HG03520 (cell line): ENCODE measurements around the gene ZNF511.

Experiments used
- ATAC-seq: cut with Tn5 transposase; IDR thresholded peaks from one replicate; pipeline ENCODE4 v1.9.1; 2021; ENCODE audit warnings: mild to moderate bottlenecking, moderate library complexity; ENCODE audit not compliant: unreplicated experiment

Gene ZNF511

DNA sequence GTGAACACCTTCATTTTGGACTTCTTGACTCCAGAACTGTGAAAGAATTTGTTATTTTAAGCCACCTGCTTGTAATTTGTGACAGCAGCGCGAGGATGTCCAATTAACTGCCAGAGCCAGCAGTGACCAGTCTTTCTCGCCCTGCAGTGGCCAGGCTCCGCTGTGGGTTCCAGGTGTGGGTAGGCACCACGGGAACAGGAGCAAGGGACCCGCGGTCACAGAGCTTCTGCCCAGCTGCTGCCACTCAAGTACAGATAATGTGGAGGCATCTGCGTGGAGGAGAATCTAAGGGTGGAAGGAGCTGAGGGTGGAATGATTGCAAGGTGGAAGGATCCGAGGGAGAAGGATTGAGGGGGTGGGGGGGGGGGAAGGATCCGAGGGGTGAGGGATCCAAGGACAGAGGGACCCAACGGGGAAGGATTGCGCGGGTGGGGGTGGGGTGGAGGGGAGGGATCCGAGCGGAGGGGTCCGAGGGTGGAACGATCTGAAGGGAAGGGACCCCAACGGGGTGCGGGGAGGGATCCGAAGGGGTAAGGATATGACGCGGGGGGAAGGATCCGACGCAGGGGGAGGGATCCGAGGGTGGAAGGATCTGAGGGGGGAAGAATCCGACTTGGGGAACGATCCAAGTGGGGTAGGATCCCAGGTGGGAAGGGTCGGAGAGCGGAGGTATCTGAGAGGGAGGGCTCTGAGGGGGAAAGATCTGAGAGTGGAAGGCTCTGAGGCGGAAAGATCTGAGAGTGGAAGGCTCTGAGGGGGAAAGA, 24.4 kb downstream of the ZNF511 start:
- ATAC-seq, result no peak

DNA sequence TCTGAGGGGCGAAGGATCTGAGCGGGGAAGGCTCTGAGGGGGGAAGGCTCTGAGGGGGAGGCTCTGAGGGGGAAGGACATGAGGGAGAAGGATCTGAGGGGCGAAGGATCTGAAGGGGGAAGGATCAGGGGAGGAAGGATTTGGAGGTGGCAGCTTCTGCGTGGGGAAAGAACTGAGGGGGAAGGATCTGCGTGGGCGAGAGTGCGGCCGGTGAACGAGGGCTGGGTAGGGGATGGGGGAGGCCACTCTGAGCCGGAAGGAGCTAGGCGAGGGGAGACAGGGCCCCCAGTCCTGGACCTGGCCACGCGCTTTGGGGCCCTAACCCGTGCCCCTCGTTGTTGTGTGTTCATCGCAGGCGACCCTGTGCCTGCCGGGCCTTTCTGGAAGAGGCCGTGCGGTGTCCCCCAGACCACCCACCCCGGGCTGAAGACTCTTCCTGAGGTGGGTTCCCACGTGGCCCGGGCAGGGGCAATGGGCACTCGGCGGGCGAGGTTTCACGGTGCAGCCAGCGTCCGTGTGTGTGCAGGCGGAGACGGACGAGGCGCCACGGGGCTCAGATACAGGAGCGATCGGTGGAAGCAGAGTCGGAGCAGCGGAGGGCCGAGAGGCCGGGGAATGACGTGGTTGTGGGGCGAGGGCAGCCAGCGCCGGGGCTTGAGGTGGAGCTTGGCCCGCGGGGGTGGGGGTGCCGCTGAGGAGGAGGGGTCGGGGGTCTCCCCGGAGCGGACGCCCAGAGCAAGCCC, 26.0 kb downstream of the ZNF511 start:
- no peak for ATAC-seq

DNA sequence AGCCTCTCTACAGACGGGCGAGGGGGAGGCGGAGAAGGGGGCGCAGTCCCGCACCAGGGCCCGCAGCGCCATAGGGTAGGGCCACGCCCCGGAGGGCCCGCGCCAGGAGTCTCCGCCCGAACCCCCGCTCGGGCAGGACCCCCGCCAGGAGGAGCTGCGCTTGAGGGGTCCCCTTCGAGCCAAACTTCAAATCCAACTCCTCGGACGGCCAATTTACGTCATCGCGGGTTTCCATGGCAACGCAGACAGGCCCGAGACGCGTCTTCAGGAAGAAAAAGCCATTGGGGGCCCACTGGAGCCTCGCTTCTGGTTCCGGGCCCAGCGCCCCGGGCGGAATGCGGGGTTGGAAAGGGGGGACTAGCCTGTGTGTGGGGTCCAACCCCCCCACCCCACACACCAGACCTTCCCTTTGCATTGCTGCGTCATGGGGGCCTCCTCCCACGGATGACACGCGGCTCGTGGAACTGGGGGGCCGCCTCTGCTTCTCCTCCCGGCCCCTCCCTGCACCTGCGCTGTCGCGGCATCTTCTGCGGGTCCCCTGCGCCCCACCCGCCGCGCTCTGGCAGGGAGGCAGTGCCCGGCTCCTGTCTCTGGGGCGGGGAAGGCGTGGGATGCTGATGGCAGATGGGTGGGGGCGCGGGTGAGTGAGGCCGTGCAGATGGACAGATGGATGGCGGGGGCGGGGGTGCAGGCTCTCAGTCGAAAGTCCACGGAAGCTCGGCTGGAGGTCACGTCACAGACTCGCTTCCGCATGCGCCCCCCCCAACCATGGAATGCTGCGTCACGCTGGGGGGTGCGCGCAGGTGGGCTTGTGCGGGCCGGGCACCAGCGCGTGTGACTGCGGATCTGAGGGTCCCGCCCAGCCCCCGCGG, 26.8 kb downstream of the ZNF511 start:
- no peak for ATAC-seq

DNA sequence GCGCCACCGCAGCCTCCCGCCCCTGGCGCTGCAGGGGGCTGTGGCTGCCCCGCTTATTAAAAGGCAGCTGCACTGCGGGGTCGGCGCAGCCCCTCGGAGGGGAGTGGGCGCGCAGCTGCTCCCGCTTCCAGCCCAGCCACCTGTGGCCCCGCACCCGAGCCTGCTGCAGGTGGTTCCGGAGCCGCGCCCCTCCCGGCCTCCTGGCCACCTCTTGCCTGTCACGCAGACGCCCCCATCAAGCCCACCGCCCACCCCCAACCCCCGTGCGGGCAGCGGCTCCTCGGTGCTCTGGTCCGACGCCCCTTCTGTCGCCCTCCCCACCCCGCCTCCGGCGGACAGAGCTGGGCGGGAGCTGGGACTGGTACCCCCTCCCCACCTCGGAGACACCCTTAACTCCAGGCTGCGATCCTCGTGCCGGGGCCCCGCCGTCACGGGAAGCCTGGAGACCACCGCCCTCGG, 27.4 kb downstream of the ZNF511 start:
- no peak for ATAC-seq

DNA sequence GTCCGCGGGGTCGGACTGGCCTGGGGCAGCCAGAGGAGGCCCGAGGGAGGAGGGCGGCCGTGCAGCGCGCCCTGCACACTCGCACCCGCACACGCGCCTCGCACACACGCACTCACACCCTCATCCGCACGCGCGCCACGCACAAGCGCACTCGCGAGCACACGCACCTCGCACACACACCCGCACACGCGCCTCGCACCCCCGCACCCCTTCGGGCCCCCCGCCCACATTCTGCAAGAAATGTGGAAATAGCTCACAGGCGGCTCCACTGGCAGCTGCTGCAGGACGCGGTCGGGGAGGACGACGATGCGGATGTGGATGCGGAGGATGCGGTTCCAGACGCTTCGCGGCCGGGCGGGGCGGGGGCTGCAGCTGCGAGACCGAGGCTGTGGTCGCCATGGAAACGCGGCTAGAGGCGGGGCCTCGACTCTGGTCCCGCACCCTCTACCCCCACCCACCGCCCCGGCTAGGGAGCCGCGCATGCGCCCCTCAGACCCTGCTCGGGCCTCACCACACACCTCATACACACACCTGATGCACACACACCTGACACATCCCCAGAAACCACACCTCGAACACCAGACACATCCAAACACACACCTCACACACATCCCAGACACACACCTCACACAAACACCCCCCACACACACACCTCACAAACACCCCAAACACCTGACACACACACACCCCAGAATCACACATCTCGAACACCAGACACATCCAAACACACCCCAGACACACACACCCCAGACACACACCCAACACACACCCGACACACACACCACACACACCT, 28.1 kb downstream of the ZNF511 start, which contains the start of gene CALY:
Gene CALY, minus strand, starts transcription at position 320 of the 793 bp plus-strand sequence. CDS start 7,907 bp downstream, outside the sequence.
- ATAC-seq, result no peak

DNA sequence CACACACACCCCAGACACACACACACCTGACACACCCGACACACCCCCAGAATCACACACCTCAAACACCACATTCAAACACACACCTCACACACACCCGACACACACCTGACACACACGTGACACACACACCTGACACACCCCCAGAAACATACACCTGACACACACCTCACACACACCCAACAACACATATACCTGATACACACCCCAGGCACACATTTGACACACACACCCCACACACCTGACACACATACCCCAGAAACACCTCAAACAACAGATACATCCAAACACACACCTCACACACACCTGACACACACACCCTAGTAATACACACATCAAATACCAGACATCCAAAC, 28.6 kb downstream of the ZNF511 start:
- no peak for ATAC-seq

DNA sequence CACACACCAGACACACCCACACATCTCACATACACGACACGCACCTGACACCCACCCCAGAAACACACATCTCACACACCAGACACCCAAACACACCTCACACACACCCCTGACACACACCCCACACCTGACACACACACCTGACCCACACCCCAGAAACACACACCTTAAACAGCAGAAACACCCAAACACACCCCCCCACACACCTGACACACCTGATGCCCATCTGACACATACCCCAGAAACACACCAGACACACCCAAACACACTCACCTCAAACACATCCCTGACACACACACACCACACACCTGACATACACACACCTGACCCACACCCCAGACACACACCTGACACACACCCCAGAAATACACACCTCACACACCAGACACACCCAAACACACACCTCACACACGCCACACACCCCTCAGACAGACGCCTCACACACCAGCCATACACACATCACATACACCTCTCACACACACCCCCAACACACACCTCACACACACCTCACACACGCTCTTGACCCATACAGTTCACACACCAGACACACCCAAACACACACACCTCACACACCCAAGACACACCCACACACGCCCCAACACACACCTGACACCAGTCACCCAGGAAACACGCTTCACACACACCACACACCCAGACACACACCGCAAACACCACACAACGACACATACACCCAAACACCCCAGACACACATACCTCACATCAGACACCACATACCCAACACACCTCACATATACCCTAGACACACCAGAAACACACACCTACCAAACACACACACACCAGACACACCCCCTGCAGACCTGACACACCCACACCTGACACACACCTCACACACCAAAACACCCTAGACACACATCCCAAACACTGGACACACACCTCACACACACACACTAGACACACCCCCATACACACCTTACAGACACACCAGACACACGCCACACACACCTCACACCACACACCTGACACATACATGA, 29.7 kb downstream of the ZNF511 start:
- ATAC-seq, result no peak

DNA sequence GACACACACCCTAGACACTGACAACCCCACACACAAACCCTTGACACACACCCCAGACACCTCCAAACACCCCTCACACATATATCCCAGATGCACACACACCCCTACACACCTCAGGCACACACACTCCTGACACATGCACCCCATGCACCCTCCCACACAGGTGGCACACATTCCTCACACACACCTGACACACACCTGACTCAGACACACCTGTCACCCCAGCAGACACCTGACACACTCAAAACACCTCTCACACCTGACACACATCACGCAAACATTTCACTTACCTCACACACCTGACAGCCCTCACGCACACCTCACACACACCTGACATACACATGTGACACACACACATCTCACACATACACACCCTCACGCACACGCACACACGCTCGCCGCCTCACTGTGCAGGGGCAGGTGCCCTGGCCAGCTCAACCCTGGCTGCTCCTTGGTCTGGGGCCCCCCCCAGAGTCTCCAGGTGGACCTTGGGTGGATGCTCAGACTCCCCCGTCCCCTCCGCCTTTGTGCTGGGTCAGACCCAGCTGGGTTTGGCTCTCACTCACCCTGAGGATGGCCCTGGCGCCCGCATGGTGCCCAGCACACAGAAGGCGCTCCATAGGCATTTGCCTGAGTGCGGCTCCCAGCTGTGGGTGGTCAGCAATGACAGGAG, 31.1 kb downstream of the ZNF511 start:
- no peak for ATAC-seq

DNA sequence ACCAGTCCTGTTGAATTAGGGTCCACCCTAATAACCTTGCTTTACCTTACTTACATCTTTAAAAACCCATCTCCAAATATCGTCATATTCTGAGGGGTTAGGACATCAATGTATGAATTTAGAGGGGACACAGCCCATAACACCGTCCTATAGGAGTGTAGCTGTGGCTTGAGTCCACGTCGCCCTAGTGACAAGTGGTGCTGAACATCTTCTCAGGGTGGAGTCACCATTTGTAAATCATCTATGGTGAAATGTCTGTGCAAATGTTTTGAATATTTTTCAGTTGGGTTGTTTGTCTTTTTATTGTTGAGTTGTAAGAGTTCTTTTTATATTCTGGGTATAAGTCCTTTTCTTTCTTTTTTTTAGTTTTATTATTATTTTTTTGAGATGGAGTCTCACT, 33.3 kb downstream of the ZNF511 start:
- no peak for ATAC-seq

DNA sequence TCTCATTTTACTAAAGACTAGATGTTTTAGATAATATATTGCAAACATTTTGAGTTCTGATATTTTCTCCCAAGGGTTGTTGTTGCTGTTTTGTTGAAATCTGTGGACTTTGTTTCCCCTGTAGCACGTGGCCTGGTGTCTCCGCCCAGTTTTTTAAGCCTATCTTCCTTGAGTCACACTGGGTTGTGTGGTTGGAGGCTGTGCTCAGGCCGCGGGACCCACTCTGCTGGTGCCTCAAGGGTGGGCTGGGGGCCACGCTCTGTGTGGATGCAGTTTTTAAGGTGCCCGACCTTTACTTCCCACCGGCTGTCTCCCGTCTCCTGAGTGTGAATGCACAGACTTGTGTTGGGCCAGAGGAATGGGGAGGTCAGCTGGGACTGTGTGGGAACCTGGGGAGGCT, 34.2 kb downstream of the ZNF511 start:
- ATAC-seq, result no peak

DNA sequence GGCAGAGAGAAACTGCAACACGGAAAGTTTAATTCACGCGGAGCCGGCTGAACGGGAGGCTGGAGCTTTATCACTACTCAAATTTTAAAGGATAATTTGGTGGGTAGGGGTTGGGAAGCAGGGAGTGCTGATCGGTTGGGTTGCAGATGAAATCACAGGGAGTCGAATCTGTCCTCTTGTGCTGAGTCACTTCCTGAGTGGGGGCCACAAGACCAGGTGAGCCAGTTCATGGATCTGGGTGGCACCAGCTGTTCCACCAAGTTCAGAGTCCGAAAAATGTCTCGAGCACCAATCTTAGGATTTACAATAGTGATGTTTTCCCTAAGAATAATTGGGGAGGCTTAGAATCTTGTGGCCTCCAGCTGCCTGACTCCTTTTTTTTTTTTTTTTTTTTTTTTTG, 34.8 kb downstream of the ZNF511 start:
- no peak for ATAC-seq

DNA sequence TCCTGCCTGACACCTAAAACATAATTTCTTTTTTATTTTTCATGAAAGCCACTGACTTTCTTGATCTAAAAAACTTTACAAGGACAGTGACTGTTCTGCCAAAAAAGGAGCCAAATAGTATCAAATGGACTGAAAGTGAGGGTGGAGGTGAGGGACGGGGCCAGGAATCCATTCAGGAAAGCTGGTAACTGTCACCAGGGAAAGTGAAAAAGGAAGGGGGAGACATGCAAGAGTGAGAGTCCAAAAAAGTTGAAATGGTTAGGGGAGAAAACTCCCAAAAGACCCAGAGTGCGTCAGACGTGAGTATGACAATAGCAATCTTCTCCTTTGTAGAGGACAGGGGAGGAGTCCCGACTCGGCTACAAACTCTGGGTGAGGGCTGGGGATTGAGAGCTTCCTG, 35.5 kb downstream of the ZNF511 start:
- ATAC-seq, result no peak

DNA sequence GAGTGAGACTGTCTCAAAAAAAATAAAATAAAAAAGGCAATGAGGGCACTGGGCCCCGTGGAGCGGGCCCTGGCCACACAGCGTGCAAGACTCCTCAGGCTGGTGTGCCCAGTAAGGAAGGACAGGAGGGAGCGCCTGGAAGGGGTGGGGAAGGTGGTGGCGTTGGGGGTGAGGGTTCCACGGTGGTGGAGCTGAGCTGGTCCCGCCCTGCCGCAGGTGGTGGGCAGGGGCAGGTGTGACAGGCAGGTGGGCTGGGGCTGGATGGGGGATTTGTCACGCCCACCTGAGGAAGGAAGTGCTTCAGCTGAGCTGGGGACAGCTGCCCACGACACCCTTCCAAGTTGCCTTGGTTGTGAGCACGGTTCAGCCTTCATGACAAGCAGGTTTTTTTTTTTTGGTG, 37.7 kb downstream of the ZNF511 start:
- ATAC-seq, result no peak

DNA sequence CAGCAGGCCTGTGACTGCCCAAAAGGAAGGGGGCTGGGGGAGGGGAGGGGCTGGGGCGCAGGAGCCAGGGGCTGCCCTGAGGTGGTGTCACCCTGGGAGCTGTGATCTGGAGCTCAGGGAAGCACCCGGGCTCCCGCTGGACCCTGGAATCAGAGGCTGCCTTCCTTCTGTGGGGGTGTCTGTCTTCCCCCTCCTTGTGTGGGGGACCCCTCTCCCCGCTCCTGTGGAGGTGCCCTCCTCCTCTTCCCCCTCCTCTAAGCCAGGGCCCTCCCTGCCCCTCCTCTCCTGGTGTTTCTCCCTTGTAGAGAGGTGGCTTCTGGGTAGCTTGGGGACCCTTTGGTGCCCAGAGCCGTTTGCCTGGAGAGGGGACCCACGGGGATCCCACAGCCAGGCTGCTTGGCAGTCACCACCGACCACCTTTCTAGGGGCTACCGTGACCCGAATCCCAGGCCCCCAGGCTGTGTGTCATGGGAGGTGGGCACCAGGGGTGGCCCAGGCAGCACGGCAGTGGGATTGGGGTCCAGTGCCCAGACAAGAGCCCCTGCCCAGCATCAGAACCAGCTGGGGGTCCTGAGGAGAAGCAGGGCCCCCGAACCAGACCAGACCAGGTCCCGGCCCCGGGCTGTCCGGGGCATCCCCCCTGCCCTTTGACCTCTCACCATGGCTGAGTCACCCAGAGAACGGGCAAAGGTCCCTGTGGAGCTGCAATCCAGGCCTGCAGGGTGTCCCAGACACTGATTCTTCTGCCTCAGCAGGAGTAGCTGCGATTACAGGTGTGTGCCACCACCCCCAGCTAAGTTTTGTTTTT, 39.2 kb downstream of the ZNF511 start:
- no peak for ATAC-seq

DNA sequence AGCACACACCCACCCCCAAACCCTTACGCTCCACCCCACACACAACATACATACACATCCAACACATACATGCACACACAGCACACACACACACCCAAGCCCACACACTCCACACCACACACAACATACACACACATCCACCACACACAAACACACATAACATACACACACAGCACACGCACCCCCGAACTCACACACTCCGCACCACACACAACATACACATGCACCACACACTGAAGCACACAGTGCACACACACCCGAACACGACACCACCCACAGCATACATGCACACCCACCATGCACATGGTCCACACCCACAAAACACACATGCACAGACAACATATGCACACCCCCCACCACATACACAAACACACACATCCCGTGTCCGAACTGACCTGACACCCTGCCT, 40.5 kb downstream of the ZNF511 start:
- ATAC-seq, result no peak

DNA sequence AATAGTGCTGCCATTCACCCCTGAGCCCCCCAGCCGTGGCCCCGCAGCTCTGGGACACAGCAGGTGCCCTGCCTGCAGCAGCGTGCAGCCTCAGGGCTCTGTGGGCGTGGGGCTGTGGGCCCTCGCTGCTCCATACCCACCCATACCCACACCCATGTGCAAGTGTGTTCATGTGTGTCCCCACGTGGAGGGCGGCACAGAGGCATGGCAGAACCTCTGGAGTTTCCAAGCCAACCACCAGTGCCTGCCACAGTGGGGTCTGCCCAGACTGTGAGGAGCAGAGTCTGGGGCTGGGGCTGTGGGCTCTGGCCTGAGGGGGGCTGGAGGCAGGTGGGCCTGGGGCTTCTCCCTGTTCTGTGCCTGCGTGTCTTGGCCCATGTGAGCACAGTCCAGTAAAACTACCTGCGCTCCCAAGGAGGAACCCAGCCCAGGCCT, 40.9 kb downstream of the ZNF511 start:
- no peak for ATAC-seq

DNA sequence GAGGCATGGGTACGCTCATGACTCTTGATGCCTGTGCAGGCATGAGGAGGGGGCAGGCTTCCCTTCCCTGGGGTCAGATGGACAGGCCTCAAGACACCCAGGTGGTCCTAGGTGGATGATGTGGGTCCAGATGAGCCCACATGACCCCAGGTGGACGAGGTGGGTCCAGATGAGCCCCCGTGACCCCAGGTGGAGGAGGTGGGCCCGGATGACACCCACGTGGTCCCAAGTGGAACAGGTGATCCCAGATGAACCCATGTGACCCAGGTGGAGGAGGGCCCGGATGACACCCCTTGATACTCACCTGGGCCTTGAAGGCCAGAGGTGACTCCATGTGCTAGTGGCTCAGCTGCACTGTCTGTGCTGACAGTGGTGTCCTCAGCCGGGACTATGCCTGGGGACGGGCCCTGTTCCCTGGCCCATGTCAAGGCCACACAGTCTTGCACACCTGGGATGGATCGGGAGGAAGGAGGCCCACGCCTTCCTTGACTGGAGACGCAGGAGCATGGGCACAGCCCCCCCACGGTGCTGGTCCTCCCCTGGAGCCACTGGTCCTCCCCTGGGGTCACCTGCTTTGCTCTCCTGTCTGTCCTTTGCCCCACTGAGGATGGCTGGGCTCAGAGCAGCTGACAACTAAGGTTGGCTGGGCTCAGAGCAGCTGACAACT, 41.7 kb downstream of the ZNF511 start:
- no peak for ATAC-seq
